HEK293 (cell line): ENCODE results near the gene RPS15A.

Source experiments
- CTCF ChIA-PET: fragments of 350-600 bp; formaldehyde crosslinking; extraction: SDS; loops from one replicate; lab custom pipeline; 2021; ENCODE audit warnings: antibody characterized with exemption; lab: Yijun Ruan, JAX
- POLR2A ChIA-PET: fragments of 300-600 bp; formaldehyde crosslinking; extraction: SDS; loops from one replicate; lab custom pipeline; 2020; ENCODE audit warnings: antibody characterized with exemption, inconsistent platforms; lab: Yijun Ruan, JAX
- H3K27ac ChIP-seq: fragments of 200-500 bp; sonication (Bioruptor generic); 2 replicates; pipeline ENCODE4 v1.5.1; 2014; ENCODE audit warnings: low read depth, low read length, control low read depth, inconsistent platforms; ENCODE audit errors: extremely low read depth
- H3K36me3 ChIP-seq, 2 experiments: fragments of 200-500 bp in 1 of 2; sonication (Bioruptor generic) in 1 of 2; 1 replicate in 1 of 2; 2 replicates in 1 of 2; pipeline ENCODE4 v1.5.1; 2014 to 2017; ENCODE audit warnings: inconsistent platforms in 2 of 2, low read length in 2 of 2; ENCODE audit not compliant: control insufficient read depth in 2 of 2, insufficient read depth in 1 of 2
- H3K4me1 ChIP-seq: fragments of 200-500 bp; sonication (Bioruptor generic); 2 replicates; pipeline ENCODE4 v1.5.1; 2014; ENCODE audit warnings: mild to moderate bottlenecking, low read length, inconsistent platforms; ENCODE audit not compliant: control insufficient read depth, insufficient read depth
- H3K4me3 ChIP-seq: 2 replicates; pipeline ENCODE4 v1.5.1; 2011; ENCODE audit warnings: low read depth, mild to moderate bottlenecking, control low read depth, low read length, moderate library complexity
- H3K9me3 ChIP-seq: fragments of 200-500 bp; sonication (Bioruptor generic); 2 replicates; pipeline ENCODE4 v1.5.1; 2014; ENCODE audit warnings: low read depth, low read length, inconsistent platforms; ENCODE audit not compliant: control insufficient read depth, insufficient read depth
- CTCF ChIP-seq: fragments of 450-650 bp; formaldehyde crosslinking; IDR thresholded peaks from 2 replicates; pipeline ENCODE4 v1.5.1; 2016; ENCODE audit warnings: missing biosample characterization, missing genetic modification characterization
- EGR2 ChIP-seq: fragments of 450-650 bp; formaldehyde crosslinking; IDR thresholded peaks from 2 replicates; pipeline ENCODE4 v1.5.1; 2016; ENCODE audit warnings: low read depth, missing biosample characterization, missing genetic modification characterization
- HOXD13 ChIP-seq: sonication (generic); formaldehyde crosslinking; IDR thresholded peaks from 2 replicates; pipeline ENCODE4 v1.8.0; 2022; ENCODE audit warnings: missing genetic modification reagents, borderline replicate concordance
- KLF8 ChIP-seq: fragments of 450-650 bp; formaldehyde crosslinking; IDR thresholded peaks from 2 replicates; pipeline ENCODE4 v1.5.1; 2016; ENCODE audit warnings: missing biosample characterization, missing genetic modification characterization
- OSR2 ChIP-seq: fragments of 450-650 bp; formaldehyde crosslinking; IDR thresholded peaks from 2 replicates; pipeline ENCODE4 v1.5.1; 2016; ENCODE audit warnings: missing biosample characterization, missing genetic modification characterization
- PATZ1 ChIP-seq: fragments of 450-650 bp; formaldehyde crosslinking; IDR thresholded peaks from 2 replicates; pipeline ENCODE4 v1.5.1; 2016; ENCODE audit warnings: missing biosample characterization, missing genetic modification characterization
- ZBTB8A ChIP-seq: fragments of 450-650 bp; formaldehyde crosslinking; IDR thresholded peaks from 2 replicates; pipeline ENCODE4 v1.5.1; 2016; ENCODE audit warnings: missing biosample characterization, missing genetic modification characterization
- ZNF174 ChIP-seq: fragments of 450-650 bp; formaldehyde crosslinking; IDR thresholded peaks from 2 replicates; pipeline ENCODE4 v1.5.0; 2017; ENCODE audit warnings: missing biosample characterization, mild to moderate bottlenecking, missing genetic modification characterization
- ZNF214 ChIP-seq: fragments of 450-650 bp; formaldehyde crosslinking; IDR thresholded peaks from 2 replicates; pipeline ENCODE4 v1.5.1; 2017; ENCODE audit warnings: missing biosample characterization, mild to moderate bottlenecking, missing genetic modification characterization, borderline replicate concordance
- ZNF394 ChIP-seq: fragments of 450-650 bp; formaldehyde crosslinking; IDR thresholded peaks from 2 replicates; pipeline ENCODE4 v1.5.1; 2016; ENCODE audit warnings: missing biosample characterization, missing genetic modification characterization, mild to moderate bottlenecking, moderate library complexity, borderline replicate concordance
- ZNF48 ChIP-seq: fragments of 450-650 bp; formaldehyde crosslinking; IDR thresholded peaks from 2 replicates; pipeline ENCODE4 v1.5.1; 2016; ENCODE audit warnings: missing biosample characterization, missing genetic modification characterization
- ZNF518A ChIP-seq: fragments of 450-650 bp; formaldehyde crosslinking; conservative IDR thresholded peaks from 2 replicates; pipeline ENCODE4 v1.5.1; 2016; ENCODE audit warnings: low read depth, missing biosample characterization, missing genetic modification characterization
- ZNF580 ChIP-seq: fragments of 450-650 bp; formaldehyde crosslinking; IDR thresholded peaks from 2 replicates; pipeline ENCODE4 v1.5.1; 2016; ENCODE audit warnings: missing biosample characterization, missing genetic modification characterization
- ZNF596 ChIP-seq: fragments of 450-650 bp; IDR thresholded peaks from 2 replicates; pipeline ENCODE4 v1.5.0; 2018; ENCODE audit warnings: missing biosample characterization, mild to moderate bottlenecking, missing genetic modification characterization, moderate library complexity
- ZNF624 ChIP-seq: fragments of 450-650 bp; formaldehyde crosslinking; IDR thresholded peaks from 2 replicates; pipeline ENCODE4 v1.5.1; 2017; ENCODE audit warnings: missing biosample characterization, missing genetic modification characterization
- ZNF692 ChIP-seq: fragments of 450-650 bp; formaldehyde crosslinking; IDR thresholded peaks from 2 replicates; pipeline ENCODE4 v1.5.1; 2016; ENCODE audit warnings: missing biosample characterization, missing genetic modification characterization
- ZNF785 ChIP-seq: fragments of 450-650 bp; formaldehyde crosslinking; IDR thresholded peaks from 2 replicates; pipeline ENCODE4 v1.5.1; 2016; ENCODE audit warnings: missing biosample characterization, missing genetic modification characterization

Gene RPS15A

GRCh38 chr16:18832613-18833012 is 42.5 kb upstream of the RPS15A start:
- TF ChIP-seq ZNF518A (no peak), ZNF580 (tag by site-specific recombination) (no peak), ZNF48 (tag by site-specific recombination) (no peak), ZNF596 (tag by site-specific recombination) (no peak), ZNF394 (tag by site-specific recombination) (no peak), ZNF692 (tag by site-specific recombination) (no peak), EGR2 (tag by site-specific recombination) (no peak), ZNF785 (tag by site-specific recombination) (no peak)
- TF ChIP-seq, all 188 proteins: peak for 0
- Histone ChIP-seq H3K36me3 (peaks cover 27 to 94% of the 10 kb centered on the region in 2 experiments), H3K9me3 (no peaks in the 10 kb centered on the region), H3K27ac (no peak overlapping the region), H3K4me1 (no peaks in the 10 kb centered on the region), H3K4me3 (no peak overlapping the region)
- ChIA-PET POLR2A (interaction anchor here (1.0 to 1.6 kb wide), 2 partner anchors 14 to 31 kb away, joined by 4 to 5 read pairs; partner anchors contain the start of gene ARL6IP1), CTCF (interaction anchor here (0.5 to 1.0 kb wide), 3 partner anchors 17 to 137 kb away, joined by 3 to 4 read pairs (median 3); no protein-coding TSS in a partner anchor)

GRCh38 chr16:18832006-18832405 is 41.9 kb upstream of the RPS15A start:
- no peaks in the 10 kb centered on the region for H3K4me1 ChIP-seq
- POLR2A ChIA-PET, result interaction anchor here (1.4 kb wide), 1 partner anchor 31 kb away, joined by 4 read pairs; the partner anchor contains the start of gene ARL6IP1
- peaks cover 27 to 90% of the 10 kb centered on the region in 2 experiments for H3K36me3 ChIP-seq
- H3K4me3 ChIP-seq, result no peak overlapping the region
- H3K9me3 ChIP-seq, result no peaks in the 10 kb centered on the region
- no peak for TF ChIP-seq PATZ1 (tag by site-specific recombination)
- TF ChIP-seq KLF8 (tag by site-specific recombination), result no peak
- TF ChIP-seq ZNF174 (tag by site-specific recombination), result no peak
- TF ChIP-seq ZBTB8A, result no peak
- TF ChIP-seq OSR2, result no peak
- no peak for TF ChIP-seq ZNF624 (tag by site-specific recombination)
- no peak for TF ChIP-seq CTCF (tag by site-specific recombination)
- TF ChIP-seq ZNF518A, result no peak
- TF ChIP-seq ZNF214, result no peak
- no peak for TF ChIP-seq HOXD13 (CRISPR knock-in tag)
- CTCF ChIA-PET, result interaction anchor here (0.5 to 0.7 kb wide), 2 partner anchors 16 to 138 kb away, joined by 3 read pairs; no protein-coding TSS in a partner anchor
- no peak overlapping the region for H3K27ac ChIP-seq
